ENCODE data around the gene SERPINA4.
"Not testable (repeated sequence)": the region's sequence is repeated elsewhere in the genome, so short reads cannot be mapped to it uniquely, and the experiment has no call there.

SERPINA4 gene

DNA sequence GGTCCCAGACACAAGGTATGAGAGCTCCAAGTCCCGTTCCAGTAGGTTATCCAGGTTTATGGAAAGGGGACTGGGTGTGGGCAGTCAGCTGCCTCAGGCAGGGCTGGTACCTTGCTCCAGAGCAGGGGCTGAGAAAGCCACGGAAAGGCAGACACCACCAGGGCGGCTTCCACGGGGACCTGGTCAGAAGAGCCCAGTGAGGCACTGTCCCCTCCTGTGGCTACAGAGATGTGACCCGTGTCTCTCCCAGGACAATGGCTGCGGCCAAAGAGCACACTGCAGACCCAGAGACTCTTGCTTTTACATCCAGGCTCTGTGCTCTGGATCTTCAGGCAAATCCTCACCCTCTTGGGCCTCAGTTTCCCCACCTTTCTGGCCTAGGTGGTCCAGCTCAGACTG is 8.8 kb downstream of the SERPINA4 start:
- DNase-seq, result no peak

DNA sequence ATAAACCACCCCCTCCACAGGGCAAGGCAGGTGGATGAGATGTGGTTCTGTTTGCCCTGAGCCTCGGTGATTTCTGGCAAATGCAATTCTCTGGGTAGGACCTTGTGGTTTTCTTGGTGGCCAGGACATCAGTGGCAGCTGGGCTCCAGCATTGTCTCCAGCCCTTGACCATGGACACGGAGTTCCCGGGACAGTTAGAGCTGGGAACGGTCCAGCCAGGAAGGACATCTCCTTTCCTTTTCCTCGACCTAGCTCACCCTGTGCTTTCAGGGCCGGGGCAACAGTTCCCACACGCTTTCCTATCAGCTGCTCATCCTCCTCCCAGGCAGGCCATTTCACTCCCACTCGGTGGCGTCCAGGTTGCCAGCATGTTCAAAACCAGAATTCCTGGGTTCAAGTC is 9.2 kb downstream of the SERPINA4 start:
- DNase-seq, result no peak

DNA sequence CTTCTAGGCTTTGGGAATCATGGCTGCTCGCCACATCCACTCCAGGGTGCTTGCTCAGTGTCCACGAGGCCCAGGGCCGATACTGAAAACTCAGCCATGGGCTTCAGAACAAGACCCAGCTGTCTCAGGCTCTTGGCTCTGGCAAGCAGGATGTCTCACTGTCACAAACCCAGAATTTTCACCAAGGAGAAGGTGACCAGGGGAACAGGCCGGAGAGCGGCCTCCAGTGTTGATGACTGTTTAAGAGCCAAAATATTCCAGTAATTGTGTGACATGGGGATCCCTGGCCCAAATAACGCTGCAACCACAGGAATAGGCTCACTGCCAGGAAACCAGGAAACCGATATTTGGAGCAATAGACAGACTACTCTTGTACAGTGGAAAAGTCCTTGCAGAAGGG is 10.2 kb downstream of the SERPINA4 start:
- no peak for DNase-seq

DNA sequence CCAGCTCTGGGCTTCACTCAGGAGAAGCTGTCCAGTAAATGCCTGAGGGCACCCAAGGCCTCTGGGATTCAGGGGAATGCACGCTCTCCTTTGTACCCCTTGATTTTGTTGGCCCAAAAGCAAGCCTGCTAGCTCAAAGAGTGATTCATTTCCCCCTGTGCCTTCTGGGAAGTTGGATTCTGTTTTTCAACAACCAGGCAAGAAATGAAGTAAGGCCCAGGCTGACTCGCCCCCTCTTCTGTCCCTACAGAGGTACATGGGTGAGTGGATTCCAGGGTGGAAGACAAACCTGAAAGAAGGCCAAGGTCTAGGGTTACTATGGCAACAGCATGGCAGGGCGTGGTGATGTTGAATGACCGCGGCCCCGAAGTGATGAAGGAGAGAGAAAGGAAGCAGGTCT is 10.7 kb downstream of the SERPINA4 start:
- DNase-seq, result no peak

DNA sequence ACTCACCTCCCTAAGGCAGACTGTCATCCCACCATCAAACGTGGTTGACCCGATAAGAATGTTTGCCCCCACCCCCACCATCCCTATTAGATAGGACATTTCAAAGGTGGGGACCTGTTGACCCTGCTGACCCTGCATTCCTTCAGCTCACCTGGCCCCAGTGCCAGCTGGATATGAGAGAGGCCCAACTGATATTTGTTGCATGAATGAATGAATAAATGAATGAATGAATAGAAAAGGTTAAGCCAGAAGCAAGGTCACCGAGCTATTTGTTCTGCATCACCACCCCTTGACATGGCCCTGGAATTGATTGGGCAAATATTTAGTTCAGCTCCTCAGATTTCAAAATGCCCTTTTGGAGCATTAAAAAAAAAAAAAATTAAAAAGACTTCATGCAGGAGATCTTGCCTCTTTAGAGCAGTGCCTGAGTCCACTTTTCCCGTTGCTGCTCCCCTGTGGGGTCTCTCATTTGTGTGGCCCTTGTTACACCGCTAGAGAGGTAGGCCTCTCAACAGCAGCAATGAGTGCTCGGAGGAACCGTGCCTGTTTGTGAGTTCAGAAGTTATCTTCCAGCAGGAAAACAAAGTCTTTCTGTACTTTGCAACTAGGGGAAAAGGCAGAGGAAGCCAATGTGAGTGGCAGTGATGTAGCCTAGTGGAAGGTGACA is 11.5 kb downstream of the SERPINA4 start:
- no peak for DNase-seq

DNA sequence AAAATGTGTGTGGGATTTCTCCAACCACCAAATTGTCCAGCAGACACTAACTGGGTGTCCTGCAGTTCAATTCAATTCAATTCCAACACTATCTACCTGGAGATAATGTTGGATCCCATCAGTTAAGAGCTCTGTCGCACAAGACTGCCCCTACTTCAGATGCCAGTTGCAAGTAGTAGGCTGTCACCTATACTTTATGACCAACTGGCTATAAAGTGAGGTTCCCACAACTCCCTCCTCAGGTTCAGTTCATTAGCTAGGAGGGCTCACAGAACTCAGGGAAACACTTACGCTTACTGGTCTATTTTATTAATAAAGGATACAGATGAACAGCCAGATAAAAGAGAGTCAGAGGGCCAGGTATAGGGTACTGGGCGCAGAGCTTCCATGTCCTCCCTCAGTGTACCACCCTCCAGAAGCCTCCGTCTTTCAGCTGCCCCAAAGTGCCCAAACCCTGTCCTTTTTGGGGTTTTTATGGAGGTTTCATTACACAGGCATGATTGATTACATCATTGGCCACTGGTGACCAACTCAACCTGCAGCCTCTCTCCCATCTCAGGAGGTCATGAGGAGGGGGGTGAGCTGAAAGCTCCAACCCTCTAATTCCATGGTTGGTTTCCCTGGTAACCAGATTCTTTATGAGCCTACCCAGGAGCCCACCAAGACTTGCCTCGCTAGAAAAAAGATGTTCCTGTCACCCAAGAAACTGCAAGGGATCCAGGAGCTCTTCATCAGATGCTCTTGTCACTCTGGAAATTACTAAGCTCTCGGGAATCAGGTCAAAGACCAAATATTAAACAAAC is 12.4 kb downstream of the SERPINA4 start:
- DNase-seq, result no peak

DNA sequence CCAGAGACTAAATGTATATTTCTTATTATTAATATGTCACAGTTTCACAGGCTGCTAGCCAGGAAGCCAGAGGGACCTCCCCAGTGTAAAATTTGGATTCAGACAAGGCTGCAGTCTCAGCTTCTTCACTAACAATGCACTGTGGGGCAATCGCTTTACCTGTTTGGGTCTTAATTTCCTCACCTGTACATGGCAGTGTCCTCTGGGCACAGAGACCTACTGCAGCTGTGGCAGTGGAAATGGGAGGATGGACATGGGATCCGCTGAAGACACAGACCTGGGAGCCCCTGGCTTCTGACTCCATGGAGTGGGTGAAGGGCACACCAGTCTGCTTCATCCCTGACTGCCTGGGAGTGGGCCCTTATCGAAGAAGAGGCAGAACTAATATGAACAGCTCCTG is 13.1 kb downstream of the SERPINA4 start:
- DNase-seq, result no peak

DNA sequence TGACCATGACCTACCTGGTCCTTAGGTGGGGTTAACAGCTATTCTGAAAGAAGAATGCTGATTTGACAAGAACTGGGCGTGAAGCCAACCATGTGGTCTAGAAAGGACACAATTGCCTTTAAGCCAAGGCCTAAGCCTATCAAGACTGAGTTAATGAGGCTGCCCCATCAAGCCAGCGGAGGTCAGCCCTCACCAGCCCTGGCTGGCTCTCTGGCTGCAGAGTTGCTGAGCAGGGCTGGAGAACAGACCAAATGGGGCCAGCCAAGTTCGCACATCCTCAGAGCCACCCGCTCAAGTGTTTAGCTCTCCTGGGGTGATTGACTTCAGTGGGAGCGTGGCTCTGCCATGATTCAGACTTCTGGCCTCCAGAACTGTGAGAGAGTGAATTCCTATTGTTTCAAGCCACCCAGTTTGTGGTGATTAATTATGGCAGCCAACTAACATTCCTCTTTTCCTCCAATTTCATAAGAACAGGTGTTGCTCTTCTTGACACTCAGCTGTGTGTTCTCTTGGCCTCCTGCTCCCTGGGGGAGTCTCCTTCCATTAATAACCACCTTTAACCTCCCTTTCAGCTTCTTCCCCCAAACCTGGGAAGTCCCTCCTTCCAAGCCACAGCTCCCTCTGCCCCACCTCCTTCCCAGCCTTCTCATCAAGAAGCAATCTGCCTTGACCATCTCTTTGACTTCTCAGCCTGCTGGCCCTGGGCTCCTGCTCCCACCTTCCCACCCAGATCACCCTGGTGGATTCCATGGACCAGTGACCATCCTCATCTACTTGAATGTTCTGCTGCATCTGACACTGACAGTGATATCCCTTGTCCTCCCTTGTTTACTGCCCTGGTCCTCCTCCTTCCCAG is 14.7 kb downstream of the SERPINA4 start:
- DNase-seq, result no peak

DNA sequence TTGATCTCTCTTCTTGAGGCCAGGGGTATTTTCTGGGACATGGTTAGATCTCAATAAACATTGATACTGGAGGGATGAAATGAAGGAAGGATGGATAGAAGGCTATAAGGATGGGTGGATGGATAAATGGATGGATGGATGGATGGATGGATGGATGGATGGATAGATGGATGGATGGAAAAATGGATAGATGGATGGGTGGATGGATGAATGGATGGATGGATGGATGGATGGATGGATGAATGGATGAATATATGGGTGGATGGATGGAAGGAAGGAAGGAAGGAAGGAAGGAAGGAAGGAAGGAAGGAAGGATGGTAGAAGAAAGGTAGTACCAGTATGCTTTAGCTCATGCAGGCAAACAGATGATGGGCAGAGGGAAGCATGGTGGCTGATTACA is 16.2 kb downstream of the SERPINA4 start:
- DNase-seq, result not testable (repeated sequence)

DNA sequence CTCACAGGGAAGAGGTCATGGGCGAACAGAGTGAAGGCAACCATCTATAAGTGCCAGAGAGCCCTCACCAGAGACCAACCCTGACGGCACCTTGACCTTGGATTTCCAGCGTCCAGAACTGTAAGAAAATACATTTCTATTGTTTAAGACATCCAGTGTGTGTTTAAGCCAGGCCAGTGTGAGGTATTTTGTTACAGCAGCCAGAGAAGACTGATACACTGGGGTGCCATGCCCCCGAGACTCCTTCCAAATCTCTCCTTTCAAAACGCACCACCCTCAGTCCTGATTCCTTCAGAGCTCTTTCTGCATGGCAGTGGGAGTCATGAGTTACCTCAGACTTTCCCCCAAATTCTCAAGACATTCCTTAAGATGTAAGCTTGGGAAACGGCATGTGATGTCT is 17.5 kb downstream of the SERPINA4 start:
- DNase-seq, result no peak

DNA sequence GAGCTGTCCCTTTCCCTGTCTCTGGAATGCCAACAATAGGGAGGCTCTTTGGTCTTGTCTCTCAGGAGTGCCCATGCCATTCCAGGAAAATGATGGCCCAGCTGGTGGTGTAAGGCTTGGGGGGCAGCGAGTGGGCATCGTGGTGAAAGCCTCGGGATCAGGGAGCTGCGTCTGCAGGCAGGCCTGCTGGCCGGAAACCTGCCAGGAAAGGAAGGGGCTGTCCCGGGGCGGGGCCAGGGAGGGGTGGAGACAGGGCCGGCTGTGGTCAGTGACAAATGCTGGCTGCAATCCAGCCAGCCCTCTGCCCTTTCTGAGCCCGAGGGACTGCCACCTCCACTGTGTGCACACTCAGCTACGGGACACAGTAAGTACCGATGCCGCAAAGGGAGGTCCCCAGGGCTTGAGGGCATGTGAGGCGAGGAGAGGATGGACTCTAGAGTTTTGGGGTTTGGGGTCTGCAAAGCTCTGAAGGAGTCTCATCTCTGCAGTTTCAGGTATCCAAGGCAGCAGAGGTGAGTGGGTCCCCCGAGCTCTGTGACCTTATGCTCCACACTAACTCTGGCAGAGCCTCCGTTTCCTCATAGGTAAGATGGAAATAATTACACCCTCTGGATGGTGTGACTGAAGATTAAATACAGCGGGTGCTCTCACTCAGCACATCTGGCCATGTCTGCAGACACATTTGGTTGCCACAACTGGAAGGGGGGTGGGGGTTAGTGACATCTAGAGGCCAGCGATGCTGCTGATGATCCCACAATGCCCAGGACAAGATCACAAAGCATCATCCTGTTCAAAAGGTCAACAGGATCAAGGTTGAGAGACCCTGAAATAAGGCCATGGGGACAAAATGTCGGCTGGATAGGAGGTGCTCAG is 20.1 kb downstream of the SERPINA4 start, which contains the start of gene SERPINA5:
Gene SERPINA5 (plus strand): TSS at position 300 of the 873 bp plus-strand sequence. CDS start 5,937 bp downstream, outside the sequence.
- DNase-seq, result no peak

DNA sequence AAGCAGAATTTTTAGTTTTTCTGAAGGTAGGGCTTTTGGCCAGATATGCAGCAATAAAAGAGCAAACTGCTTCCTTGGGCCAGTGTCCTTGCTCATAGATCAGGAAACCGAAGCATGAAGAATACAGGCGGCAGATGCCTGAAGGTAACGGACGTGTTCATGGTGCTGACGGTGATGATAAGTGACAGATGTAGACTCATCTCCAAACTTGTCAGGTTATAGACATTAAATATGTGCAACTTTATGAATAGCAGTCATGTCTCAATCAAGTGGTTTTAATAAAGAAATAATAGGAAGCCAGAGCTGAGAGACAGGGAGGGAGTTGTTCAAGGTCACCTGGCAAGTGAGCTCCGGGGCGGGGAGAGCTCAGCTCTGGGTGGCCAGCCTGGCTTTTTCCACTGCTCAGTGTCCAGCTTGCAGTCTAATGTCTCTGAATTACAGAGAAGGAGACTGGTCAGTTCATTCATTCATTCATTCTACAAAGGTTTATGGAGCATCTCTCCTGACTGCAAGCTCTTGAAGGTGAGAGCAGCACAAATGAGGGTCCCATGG is 21.0 kb downstream of the SERPINA4 start:
- no peak for DNase-seq

DNA sequence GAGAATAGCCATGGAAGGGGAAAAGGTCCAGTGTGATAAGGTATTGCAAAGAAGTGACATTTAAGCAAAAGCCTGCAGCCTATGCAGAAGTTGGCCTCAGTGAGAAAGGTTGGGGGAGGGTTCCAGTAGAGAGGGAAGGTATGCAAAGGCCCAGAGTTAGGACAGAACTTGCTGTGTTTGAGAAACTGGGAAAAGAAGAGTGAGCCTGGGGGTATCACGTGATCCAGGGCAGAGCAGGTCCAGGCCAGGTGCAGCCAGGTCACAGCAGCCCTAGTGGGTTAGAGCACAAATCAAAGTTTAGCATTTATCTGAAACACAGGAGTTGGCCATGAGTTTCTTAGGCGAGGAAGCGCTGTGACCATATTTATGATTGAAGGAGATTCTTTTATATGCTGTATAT is 21.6 kb downstream of the SERPINA4 start:
- no peak for DNase-seq

DNA sequence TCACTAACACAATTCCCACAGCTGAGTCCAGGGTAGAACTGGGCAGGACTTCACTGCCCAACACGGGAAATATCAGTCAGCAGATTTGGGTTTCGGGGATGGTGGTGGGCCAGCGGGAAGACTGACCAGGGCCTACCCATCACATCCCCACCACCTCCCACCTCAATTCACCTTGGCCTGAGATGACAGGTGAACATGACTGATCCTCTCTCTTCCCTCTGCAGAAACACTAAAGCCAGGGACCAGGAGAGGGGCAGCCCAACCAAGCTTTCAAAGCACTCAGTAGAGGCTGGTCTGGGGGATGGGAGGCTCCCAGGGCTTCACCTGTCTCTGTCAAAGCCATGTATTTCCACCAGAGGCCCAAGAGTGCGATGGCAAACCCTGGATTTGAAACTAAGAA is 22.3 kb downstream of the SERPINA4 start:
- DNase-seq, result no peak

DNA sequence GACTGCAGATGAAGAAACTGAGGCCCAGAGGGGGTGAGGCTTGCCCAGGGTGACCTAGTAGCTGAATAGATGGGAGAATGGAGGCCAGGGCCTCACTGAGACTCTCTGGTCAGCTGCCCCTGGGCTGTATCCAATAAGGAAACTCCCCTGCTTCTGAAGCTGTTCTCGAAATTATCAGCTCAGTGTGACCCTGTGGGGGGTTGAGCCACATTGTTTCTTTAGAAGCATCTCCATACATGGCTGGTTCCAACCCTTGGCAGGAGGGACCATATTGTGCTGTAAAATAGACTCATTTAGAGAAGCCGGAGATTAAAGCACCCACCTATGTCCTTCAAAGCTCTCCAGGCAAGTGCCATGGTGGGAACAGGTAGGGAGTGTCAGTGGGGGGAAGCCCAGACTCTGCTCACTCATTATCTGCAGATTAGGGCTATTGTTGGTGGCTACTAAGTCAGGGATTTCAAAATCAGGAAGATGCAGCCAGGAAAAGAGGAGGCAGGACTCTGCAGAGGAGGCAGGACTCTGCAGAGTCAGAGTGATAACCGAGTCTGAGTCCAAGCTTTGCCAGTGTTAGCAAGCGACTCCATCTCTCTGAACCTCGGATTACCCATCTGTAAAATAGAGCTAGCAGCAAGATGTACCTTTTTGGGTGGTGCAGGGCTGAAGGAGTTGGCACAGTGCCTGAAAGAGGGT is 23.5 kb downstream of the SERPINA4 start:
- no peak for DNase-seq

DNA sequence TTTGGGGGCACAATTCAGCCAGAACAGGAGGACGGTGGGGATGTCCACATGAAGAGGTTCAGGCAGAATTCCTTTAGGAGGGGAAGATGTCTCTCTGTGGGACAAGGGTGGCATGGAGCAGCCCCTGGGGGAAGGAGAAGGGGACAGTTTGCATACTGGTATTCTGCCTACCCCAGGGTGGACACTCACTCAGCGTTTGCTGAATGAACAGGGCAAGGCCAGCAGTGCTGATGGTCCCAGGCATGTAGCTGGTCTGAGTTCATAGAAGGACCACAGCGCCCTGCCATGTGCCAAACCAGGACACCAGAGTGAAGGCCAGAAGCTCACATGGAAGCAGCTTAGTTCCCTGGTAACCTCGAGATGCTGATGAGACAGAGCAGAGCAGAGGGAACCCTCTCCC is 25.4 kb downstream of the SERPINA4 start:
- no peak for DNase-seq

DNA sequence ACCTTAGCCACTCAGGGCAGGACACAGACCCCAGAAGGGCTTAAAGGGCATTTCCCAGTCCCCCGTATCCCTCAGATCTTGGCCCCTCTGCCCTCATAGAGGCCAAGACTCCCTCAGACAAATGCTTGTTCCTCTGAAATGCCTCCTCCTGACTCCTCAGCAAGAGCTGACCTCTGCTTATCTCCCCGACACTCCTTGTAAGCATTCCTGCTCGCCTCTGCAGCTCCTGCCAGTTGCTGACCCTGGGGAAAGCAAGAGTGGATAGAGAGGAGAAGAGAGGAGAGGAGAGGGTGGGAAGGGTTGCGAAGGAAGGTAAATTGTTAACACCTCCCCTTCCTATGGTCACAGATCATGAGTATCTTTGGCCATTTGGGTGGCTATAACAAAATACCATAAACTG is 27.1 kb downstream of the SERPINA4 start:
- DNase-seq, result no peak

DNA sequence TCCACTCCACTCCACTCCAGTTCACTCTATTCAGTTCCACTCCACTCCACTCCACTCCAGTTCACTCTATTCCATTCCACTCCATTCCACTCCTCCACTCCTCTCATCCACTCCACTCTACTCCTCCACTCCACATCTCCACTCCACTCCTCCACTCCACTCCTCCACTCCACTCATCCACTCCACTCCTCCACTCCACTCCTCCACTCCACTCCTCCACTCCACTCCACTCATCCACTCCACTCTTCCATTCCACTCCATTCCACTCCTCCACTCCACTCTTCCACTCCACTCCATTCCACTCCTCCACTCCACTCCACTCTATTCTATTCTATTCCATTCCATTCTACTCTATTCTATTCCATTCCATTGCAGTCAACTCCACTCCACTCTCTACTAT is 29.8 kb downstream of the SERPINA4 start:
- DNase-seq, result no peak

DNA sequence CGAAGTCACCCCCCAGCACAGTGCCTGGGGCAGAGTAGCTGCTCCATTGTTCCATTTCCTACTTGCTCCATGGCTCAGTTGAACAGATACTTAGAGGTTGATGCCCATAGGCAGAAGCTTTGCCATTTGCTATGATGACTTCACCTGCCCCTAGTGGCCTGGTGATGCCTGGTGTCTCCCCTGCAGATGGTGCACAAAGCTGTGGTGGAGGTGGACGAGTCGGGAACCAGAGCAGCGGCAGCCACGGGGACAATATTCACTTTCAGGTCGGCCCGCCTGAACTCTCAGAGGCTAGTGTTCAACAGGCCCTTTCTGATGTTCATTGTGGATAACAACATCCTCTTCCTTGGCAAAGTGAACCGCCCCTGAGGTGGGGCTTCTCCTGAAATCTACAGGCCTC is 30.6 kb downstream of the SERPINA4 start:
- DNase-seq, result no peak

DNA sequence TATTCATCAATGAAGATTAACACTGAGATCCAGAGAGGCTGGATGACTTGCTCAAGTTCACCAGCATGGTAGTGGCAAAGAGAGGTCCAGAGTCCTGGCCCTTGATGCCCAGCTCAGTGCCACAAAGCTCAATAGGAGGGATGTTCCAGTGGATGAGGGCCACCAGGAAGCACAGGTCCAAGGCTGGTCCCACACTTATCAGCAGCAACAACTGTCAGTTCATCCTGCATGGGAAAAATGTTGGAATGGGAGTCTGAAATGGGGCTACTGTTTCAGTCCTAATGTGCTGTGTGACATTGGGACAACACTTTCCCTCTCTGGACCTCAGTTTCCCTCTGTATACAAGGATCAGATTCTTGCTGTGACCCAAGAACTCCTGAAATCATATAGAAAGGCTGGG is 31.2 kb downstream of the SERPINA4 start:
- DNase-seq, result no peak

DNA sequence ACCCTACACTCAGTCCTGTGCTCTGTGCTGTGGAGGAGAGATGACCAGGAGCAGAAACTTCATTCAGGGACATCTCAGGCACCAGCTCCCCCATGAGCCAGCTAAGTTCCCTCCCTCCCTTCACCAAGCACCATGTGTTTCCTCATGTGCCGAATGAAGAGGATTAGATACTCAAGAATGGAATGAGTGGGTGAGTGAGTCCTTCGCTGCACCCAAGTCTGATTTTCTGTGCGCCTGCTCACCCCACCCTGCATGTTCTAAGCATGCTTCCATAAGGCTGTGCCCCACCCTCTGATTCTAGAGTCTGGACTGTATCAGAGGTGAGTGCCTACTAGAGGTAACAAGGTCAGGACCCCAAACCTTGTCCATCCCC is 32.1 kb downstream of the SERPINA4 start:
- DNase-seq, result no peak
